HG03159 (cell line): ENCODE measurements around the gene ADORA1.

Experiments
- ATAC-seq: cut with Tn5 transposase; IDR thresholded peaks from one replicate; pipeline ENCODE4 v1.9.1; 2021; ENCODE audit warnings: mild to moderate bottlenecking, moderate library complexity; ENCODE audit not compliant: unreplicated experiment

The ADORA1 gene

GRCh38 chr1:203153989-203154821 lies 26.7 kb downstream of the ADORA1 start:
- ATAC-seq = no peak

- ATAC-seq = no peak
Measured at GRCh38 chr1:203156280-203156679, 28.8 kb downstream of the ADORA1 start.

- ATAC-seq = no peak
Measured at GRCh38 chr1:203158423-203158822, 30.9 kb downstream of the ADORA1 start.

- ATAC-seq = no peak
Measured at GRCh38 chr1:203158960-203159665, 31.6 kb downstream of the ADORA1 start.

- ATAC-seq = no peak
Measured at GRCh38 chr1:203159844-203160243, 32.3 kb downstream of the ADORA1 start.

GRCh38 chr1:203161175-203161574 lies 33.6 kb downstream of the ADORA1 start:
- ATAC-seq = no peak

- no peak for ATAC-seq
Measured at GRCh38 chr1:203161703-203162102, 34.2 kb downstream of the ADORA1 start.

- no peak for ATAC-seq
Measured at GRCh38 chr1:203162403-203162802, 34.9 kb downstream of the ADORA1 start.

GRCh38 chr1:203163891-203164635 lies 36.5 kb downstream of the ADORA1 start:
- no peak for ATAC-seq

- no peak for ATAC-seq
Measured at GRCh38 chr1:203165101-203165799, 37.7 kb downstream of the ADORA1 start.

GRCh38 chr1:203165800-203166161 lies 38.3 kb downstream of the ADORA1 start:
- no peak for ATAC-seq

- ATAC-seq = no peak
Measured at GRCh38 chr1:203166192-203166940, 38.8 kb downstream of the ADORA1 start.

- no peak for ATAC-seq
Measured at GRCh38 chr1:203167026-203167912, 39.7 kb downstream of the ADORA1 start.

GRCh38 chr1:203167913-203168200 lies 40.3 kb downstream of the ADORA1 start:
- no peak for ATAC-seq

GRCh38 chr1:203168256-203168786 lies 40.8 kb downstream of the ADORA1 start:
- ATAC-seq = no peak

GRCh38 chr1:203168991-203169390 lies 41.5 kb downstream of the ADORA1 start:
- no peak for ATAC-seq

- no peak for ATAC-seq
Measured at GRCh38 chr1:203169770-203170520, 42.4 kb downstream of the ADORA1 start.

- no peak for ATAC-seq
Measured at GRCh38 chr1:203170625-203171330, 43.3 kb downstream of the ADORA1 start.
